GM12878 (cell line): ENCODE data around the gene SH3GL3. TPM values are rescaled to one million over a fixed set of nuclear protein-coding genes. Genes with fewer than 3 reads are reported as not detected.

Source experiments
- ATAC-seq: fragments of 200-7000 bp; cut with Tn5 transposase; 3 replicates; pipeline ENCODE4 v1.9.1; 2020; ENCODE audit warnings: mild to moderate bottlenecking, moderate library complexity
- BruUV-seq: library from RNA; stranded (reverse); fragments of 400-500 nt; replicated peaks from 2 replicates; lab custom pipeline; 2021; lab: Mats Ljungman, UMichigan
- CTCF ChIA-PET: fragments of 300-600 bp; sonication (Branson Sonifier 250); formaldehyde crosslinking; extraction: SDS; loops from one replicate; lab custom pipeline; 2021; ENCODE audit warnings: inconsistent platforms; lab: Yijun Ruan, JAX
- POLR2A ChIA-PET: fragments of 350-600 bp; formaldehyde crosslinking; extraction: SDS; loops from one replicate; lab custom pipeline; 2021; ENCODE audit warnings: inconsistent platforms; lab: Charles Lee
- RAD21 ChIA-PET: fragments of 300-600 bp; sonication (Branson Sonifier 250); formaldehyde crosslinking; loops from one replicate; lab custom pipeline; 2023; ENCODE audit warnings: antibody characterized with exemption; ENCODE audit not compliant: unreplicated experiment; lab: Charles Lee
- SMC1A ChIA-PET: fragments of 300-600 bp; sonication (Branson Sonifier 250); formaldehyde crosslinking; loops from one replicate; lab custom pipeline; 2023; ENCODE audit not compliant: unreplicated experiment, uncharacterized antibody; lab: Charles Lee
- DNase-seq: peaks from one replicate; pipeline ENCODE4 v3.0.0-alpha.2; 2011; ENCODE audit warnings: low read depth, low spot score
- FAIRE-seq: peaks from 3 replicates; lab custom pipeline; 2011; peaks lifted over from hg19 to GRCh38; lab: Jason Lieb, UNC
- H2AFZ ChIP-seq: 2 replicates; pipeline ENCODE4 v1.6.0; 2011; ENCODE audit warnings: low read depth, low read length, control low read depth; ENCODE audit not compliant: control insufficient read depth
- H3K27ac ChIP-seq: 2 replicates; pipeline ENCODE4 v1.5.1; 2011; ENCODE audit warnings: control low read depth; ENCODE audit not compliant: control insufficient read depth, insufficient read depth
- H3K27me3 ChIP-seq, 2 experiments: replicated peaks in 1 of 2; 2 replicates each; pipeline versions ENCODE4 v1.6.0 to v1.6.1; 2011; ENCODE audit warnings: low read length in 1 of 2; ENCODE audit not compliant: control insufficient read depth in 2 of 2, insufficient read depth in 2 of 2
- H3K36me3 ChIP-seq, 2 experiments: 2 replicates each; pipeline ENCODE4 v1.5.1; 2011; ENCODE audit warnings: low read length in 1 of 2; ENCODE audit not compliant: control insufficient read depth in 2 of 2, insufficient read depth in 2 of 2
- H3K4me1 ChIP-seq: 2 replicates; pipeline ENCODE4 v1.6.1; 2011; ENCODE audit warnings: mild to moderate bottlenecking, low read length, moderate library complexity, mixed read lengths; ENCODE audit not compliant: control insufficient read depth, insufficient read depth
- H3K4me2 ChIP-seq: 2 replicates; pipeline ENCODE4 v1.6.0; 2011; ENCODE audit warnings: control low read depth; ENCODE audit not compliant: control insufficient read depth, insufficient read depth
- H3K4me3 ChIP-seq: fragments of 200-600 bp; sonication (generic); 2 replicates; pipeline ENCODE4 v1.5.1; 2016
- H3K79me2 ChIP-seq: 2 replicates; pipeline ENCODE4 v1.6.0; 2011; ENCODE audit warnings: low read length; ENCODE audit not compliant: control insufficient read depth, insufficient read depth
- H3K9ac ChIP-seq: 2 replicates; pipeline ENCODE4 v1.8.0; 2011; ENCODE audit warnings: low read length, control low read depth, mixed read lengths; ENCODE audit not compliant: control insufficient read depth, insufficient read depth
- H3K9me3 ChIP-seq: replicated peaks from 3 replicates; pipeline ENCODE4 v1.5.1; 2011; ENCODE audit warnings: mild to moderate bottlenecking, low read length; ENCODE audit not compliant: control insufficient read depth, insufficient read depth
- H4K20me1 ChIP-seq: 2 replicates; pipeline ENCODE4 v1.6.0; 2011; ENCODE audit not compliant: control insufficient read depth, insufficient read depth
- ATF2 ChIP-seq: IDR thresholded peaks from 2 replicates; pipeline ENCODE4 v1.6.1; 2012; ENCODE audit warnings: low read length, inconsistent platforms
- ATF3 ChIP-seq: IDR thresholded peaks from 2 replicates; pipeline ENCODE4 v1.6.1; 2011; ENCODE audit warnings: low read depth, mild to moderate bottlenecking, low read length, moderate library complexity, borderline replicate concordance; ENCODE audit errors: extremely low read depth
- EED ChIP-seq: sonication (generic); IDR thresholded peaks from 2 replicates; pipeline ENCODE4 v1.6.1; 2016; ENCODE audit warnings: antibody characterized with exemption, low read depth
- FOS ChIP-seq: IDR thresholded peaks from 3 replicates; pipeline ENCODE4 v1.6.1; 2011; ENCODE audit warnings: borderline replicate concordance; ENCODE audit not compliant: insufficient read length; ENCODE audit errors: extremely low read depth
- GABPA ChIP-seq: IDR thresholded peaks from 2 replicates; pipeline ENCODE4 v1.6.1; 2014; ENCODE audit warnings: antibody characterized with exemption, low read depth, mild to moderate bottlenecking, inconsistent platforms
- MTA3 ChIP-seq: IDR thresholded peaks from 2 replicates; pipeline ENCODE4 v1.6.1; 2012; ENCODE audit warnings: low read length, inconsistent platforms, borderline replicate concordance
- NKRF ChIP-seq: fragments of 450-650 bp; conservative IDR thresholded peaks from 2 replicates; pipeline ENCODE4 v1.6.1; 2017; ENCODE audit warnings: mild to moderate bottlenecking, moderate library complexity
- NR2C2 ChIP-seq: IDR thresholded peaks from 2 replicates; pipeline ENCODE4 v1.6.1; 2011; ENCODE audit warnings: borderline replicate concordance, low read depth; ENCODE audit not compliant: control insufficient read depth, insufficient read length
- POU2F2 ChIP-seq: IDR thresholded peaks from 3 replicates; pipeline ENCODE4 v1.6.1; 2011; ENCODE audit warnings: low read depth, mild to moderate bottlenecking, low read length, borderline replicate concordance
- RAD21 ChIP-seq: IDR thresholded peaks from 2 replicates; pipeline ENCODE4 v1.6.1; 2011; ENCODE audit warnings: mild to moderate bottlenecking, low read depth, low read length, moderate library complexity; ENCODE audit not compliant: insufficient read depth
- YBX1 ChIP-seq: fragments of 450-650 bp; IDR thresholded peaks from 2 replicates; pipeline ENCODE4 v1.6.1; 2016; ENCODE audit warnings: antibody characterized with exemption
- WGBS: methylation state at CpG from one replicate; pipeline ENCODE4 v1.1.6; 2016; ENCODE audit warnings: low lambda C conversion rate; ENCODE audit not compliant: insufficient replicate concordance, insufficient coverage; ENCODE audit errors: missing lambda C conversion rate; 5-methylcytosine and 5-hydroxymethylcytosine counted together
- in situ Hi-C: fragments of 300-500 bp; cut with MboI; formaldehyde crosslinking; loops from 9 replicates; pipeline ENCODE4 v1.14.3; 2018; ENCODE audit warnings: mixed read lengths
- intact Hi-C: fragments of 100-400 bp; cut with micrococcal nuclease; formaldehyde crosslinking; loops from one replicate; pipeline ENCODE4 v1.14.2; 2022; ENCODE audit not compliant: unreplicated experiment
- polyA plus RNA-seq, 11 experiments: library from polyadenylated mRNA; depleted of rRNA in 4 of 11; unstranded in 6 of 11; stranded (reverse) in 5 of 11; fragments of >200 nt; fragmentation: Nextera tagmentation in 4 of 11; fragmentation: Illumina TruSeq in 1 of 11; extraction: Ambion mirVana in 4 of 11; extraction: Trizol in 1 of 11; gene quantifications; 1 replicate in 1 of 11; 2 replicates in 10 of 11; pipeline versions ENCODE4 v1.2.1 to v1.2.3, GENCODE V29; 2011 to 2016; ENCODE audit warnings: inconsistent platforms in 2 of 11, missing spikeins in 2 of 11, low read depth in 1 of 11
- total RNA-seq, 4 experiments: library from RNA; depleted of rRNA in 3 of 4; stranded (reverse); fragments of >200 nt in 3 of 4; fragmentation: Illumina TruSeq in 1 of 4; extraction: Trizol in 1 of 4; gene quantifications; 2 replicates each; pipeline versions ENCODE4 v1.2.1 to v1.2.3, GENCODE V29; 2013 to 2021

Gene SH3GL3
- total and polyA plus RNA-seq, 10 of the 15 experiments (the other 5 are each of a cell fraction or from before 2014, with no cell fraction given): not detected

GRCh38 chr15:83510001-83510400, 62.9 kb downstream of the SH3GL3 start:
- Histone ChIP-seq H3K4me1 (no peaks in the 10 kb centered on the region), H3K27ac (no peak overlapping the region), H3K36me3 (no peaks in the 10 kb centered on the region), H3K9ac (no peak overlapping the region), H3K4me3 (no peak overlapping the region), H3K27me3 (no peaks in the 10 kb centered on the region; a peak in 2 of 4 replicates), H2AFZ (no peak overlapping the region), H3K4me2 (no peak overlapping the region), H4K20me1 (no peaks in the 10 kb centered on the region), H3K9me3 (no peaks in the 10 kb centered on the region), H3K79me2 (no peaks in the 10 kb centered on the region)
- TF ChIP-seq NR2C2 (no peak), RAD21 (no peak), GABPA (no peak), MTA3 (no peak), FOS (no peak), ATF3 (no peak), POU2F2 (no peak), ATF2 (no peak), YBX1 (no peak), EED (no peak), NKRF (no peak)
- in situ Hi-C loops (no loop called here), intact Hi-C loops (no loop called here)
- no peak for ATAC-seq
- DNase-seq: no peak
- BruUV-seq: no TSS peak
- ChIA-PET RAD21 (no interaction called here), POLR2A (interaction anchor here (0.6 kb wide), 1 partner anchor 1356 kb away, joined by 3 read pairs; no protein-coding TSS in a partner anchor), SMC1A (interaction anchor here (0.7 kb wide), 1 partner anchor 13 kb away, joined by 3 read pairs; no protein-coding TSS in a partner anchor), CTCF (no interaction called here)
- no peak for FAIRE-seq
- WGBS: 11% methylated on average over 4 of the region's 4 CpGs
